Colonic mucosa (tissue), 4 donors: ENCODE data around the gene MAPKAPK3. TPM values are rescaled to one million over a fixed set of nuclear protein-coding genes. Genes with fewer than 3 reads are reported as not detected.
A peak's percentile ranks its signal among the peaks of the same experiment; 100 is the strongest.

Source experiments
- DNase-seq: peaks from one replicate; pipeline ENCODE4 v3.0.0-alpha.2; 2020
- H3K27ac ChIP-seq: fragments of 200-600 bp; one replicate; pipeline ENCODE4 v1.8.0; 2021
- H3K27me3 ChIP-seq: fragments of 200-600 bp; one replicate; pipeline ENCODE4 v1.8.0; 2021
- H3K36me3 ChIP-seq: fragments of 200-600 bp; one replicate; pipeline ENCODE4 v1.8.0; 2021
- H3K4me1 ChIP-seq: fragments of 200-600 bp; one replicate; pipeline ENCODE4 v1.8.0; 2021; ENCODE audit warnings: mild to moderate bottlenecking
- H3K4me3 ChIP-seq: fragments of 200-600 bp; one replicate; pipeline ENCODE4 v1.8.0; 2021
- H3K9ac ChIP-seq, 2 donors: one replicate each; pipeline ENCODE4 v1.7.0; 2013; ENCODE audit warnings: control low read depth in 2 of 2, low read depth in 2 of 2, low read length in 2 of 2
- H3K9me3 ChIP-seq: fragments of 200-600 bp; one replicate; pipeline ENCODE4 v1.8.0; 2021
- CTCF ChIP-seq: fragments of 200-600 bp; IDR thresholded peaks from one replicate; pipeline ENCODE4 v1.8.0; 2022; ENCODE audit warnings: antibody characterized with exemption, mild to moderate bottlenecking
- intact Hi-C: fragments of 100-400 bp; cut with DNase I; formaldehyde crosslinking; loops from one replicate; pipeline ENCODE4 v1.14.1; 2022
- total RNA-seq, 2 donors: library from RNA; stranded (reverse); fragmentation: NEBNext Ultra II Directional in 1 of 2; extraction: Animal tissue kit (Norgen Biotek cat#: 25700) in 1 of 2; gene quantifications; one replicate each; pipeline ENCODE4 v1.2.1, GENCODE V29; 2021
- donor health status: healthy.
- donor health status: DM: no; HTN: no; CAD: no.
- donor health status: DM: no; HTN: no; CAD: no.

MAPKAPK3 gene
- total RNA-seq, 2 donors from 2014 or later: 27.3 to 45.1 TPM

- Histone ChIP-seq H3K4me1 (peaks cover 31% of the 10 kb centered on the region), H3K9me3 (no peaks in the 10 kb centered on the region), H3K27me3 (no peaks in the 10 kb centered on the region), H3K4me3 (no peak overlapping the region), H3K36me3 (peaks cover 14% of the 10 kb centered on the region), H3K27ac (peak overlapping the region; percentile 97), H3K9ac (peak overlapping the region in 1 of 2 donors; percentile 100)
- TF ChIP-seq CTCF: no peak
- no peak for DNase-seq
- intact Hi-C loops: no loop called here
Observed at GRCh38 chr3:50603261-50604109, 13.5 kb upstream of the MAPKAPK3 start.

GRCh38 chr3:50604110-50604621 lies 12.8 kb upstream of the MAPKAPK3 start:
- intact Hi-C loops: no loop called here
- peaks cover 32% of the 10 kb centered on the region for H3K4me1 ChIP-seq
- peak overlapping the region in 1 of 2 donors; percentile 51 for H3K9ac ChIP-seq
- H3K27me3 ChIP-seq: no peaks in the 10 kb centered on the region
- H3K36me3 ChIP-seq: peaks cover 14% of the 10 kb centered on the region
- peak overlapping the region; percentile 97 for H3K27ac ChIP-seq
- H3K9me3 ChIP-seq: no peaks in the 10 kb centered on the region
- DNase-seq: no peak
- no peak overlapping the region for H3K4me3 ChIP-seq
- no peak for TF ChIP-seq CTCF

- Histone ChIP-seq H3K36me3 (peaks cover 14% of the 10 kb centered on the region), H3K4me3 (no peak overlapping the region), H3K27me3 (no peaks in the 10 kb centered on the region), H3K9ac (peak overlapping the region; percentile 31 to 43), H3K27ac (no peak overlapping the region), H3K4me1 (peaks cover 38% of the 10 kb centered on the region), H3K9me3 (no peaks in the 10 kb centered on the region)
- intact Hi-C loops: no loop called here
- DNase-seq: no peak
- TF ChIP-seq CTCF: no peak
Observed at GRCh38 chr3:50604628-50605588, 12.0 kb upstream of the MAPKAPK3 start.

GRCh38 chr3:50605901-50606326 lies 11.0 kb upstream of the MAPKAPK3 start:
- Histone ChIP-seq H3K9ac (peak overlapping the region in 1 of 2 donors; percentile 32), H3K9me3 (no peaks in the 10 kb centered on the region), H3K27me3 (no peaks in the 10 kb centered on the region), H3K36me3 (peaks cover 14% of the 10 kb centered on the region), H3K4me3 (no peak overlapping the region), H3K27ac (peak overlapping the region; percentile 0), H3K4me1 (peaks cover 33% of the 10 kb centered on the region)
- DNase-seq: no peak
- TF ChIP-seq CTCF: no peak
- intact Hi-C loops: no loop called here

GRCh38 chr3:50606596-50606995 lies 10.4 kb upstream of the MAPKAPK3 start:
- Histone ChIP-seq H3K9ac (no peak overlapping the region), H3K27me3 (no peaks in the 10 kb centered on the region), H3K4me1 (peaks cover 29% of the 10 kb centered on the region), H3K4me3 (peak overlapping the region; percentile 4), H3K9me3 (no peaks in the 10 kb centered on the region), H3K27ac (peak overlapping the region; percentile 0), H3K36me3 (peaks cover 14% of the 10 kb centered on the region)
- TF ChIP-seq CTCF: no peak
- DNase-seq: no peak
- intact Hi-C loops: no loop called here
